Right hindlimb (tissue), 1 donor: ENCODE results near the gene TMEM258.

ENCODE experiments used
- DNase-seq: peaks from one replicate; pipeline ENCODE4 v3.0.0-alpha.2; 2018

TMEM258 gene

GRCh38 chr11:61794579-61794978 lies 2.2 kb upstream of the TMEM258 start:
- DNase-seq: no peak

DNA sequence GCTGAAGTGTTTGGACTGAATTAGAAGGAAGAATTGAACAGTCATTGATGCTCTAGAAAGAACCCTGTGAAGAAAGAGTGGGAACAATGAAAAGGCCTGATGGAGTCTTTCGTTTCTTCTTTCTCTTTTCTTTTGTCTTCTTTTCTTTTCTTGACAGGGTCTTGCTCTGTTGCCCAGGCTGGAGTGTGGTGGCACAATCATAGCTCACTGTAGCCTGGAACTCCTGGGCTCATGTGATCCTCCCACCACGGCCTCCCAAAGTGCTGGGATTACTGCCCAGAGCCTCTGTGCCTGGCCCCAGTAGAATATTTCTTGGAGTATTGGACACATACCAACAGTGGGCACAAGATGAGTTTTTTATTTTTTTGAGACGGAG lies 1.4 kb upstream of the TMEM258 start:
- DNase-seq: no peak

- DNase-seq: no peak
Observed at GRCh38 chr11:61793083-61793828, 857 bp upstream of the TMEM258 start.

- DNase-seq: peak; percentile 85
Observed at GRCh38 chr11:61791737-61792309, 576 bp downstream of the TMEM258 start.

DNA sequence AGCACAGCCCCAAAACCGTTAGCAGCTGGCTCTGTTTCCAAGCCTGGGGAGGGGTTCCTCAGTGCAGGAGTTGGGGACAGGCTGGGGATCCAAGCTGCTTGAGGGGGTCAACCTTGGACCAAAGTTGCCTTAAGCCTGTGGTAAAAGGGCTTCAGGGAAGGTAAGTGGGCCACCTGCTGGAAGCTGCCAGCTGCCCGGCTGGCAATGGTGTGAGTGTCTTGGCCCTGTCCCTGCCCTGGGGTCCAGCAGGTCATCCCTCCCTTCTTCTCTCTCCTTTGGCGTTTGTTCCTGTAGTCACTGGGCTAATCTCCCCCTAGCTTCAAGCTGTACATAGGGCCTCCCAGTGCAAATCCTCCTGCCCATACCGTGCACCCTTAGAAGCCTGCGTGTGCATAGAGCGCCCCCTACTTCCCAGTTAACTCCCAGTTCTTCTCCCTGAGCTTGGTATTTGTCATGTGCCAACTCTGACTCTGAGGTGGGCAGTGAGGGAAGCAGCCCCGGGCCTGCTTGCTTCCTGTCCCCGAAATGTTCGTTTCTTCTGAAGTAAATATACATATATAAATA lies 4.4 kb downstream of the TMEM258 start:
- DNase-seq: no peak

- no peak for DNase-seq
Observed at GRCh38 chr11:61785837-61786402, 6.5 kb downstream of the TMEM258 start.

GRCh38 chr11:61784506-61784805 lies 7.9 kb downstream of the TMEM258 start:
- DNase-seq: no peak

GRCh38 chr11:61783717-61784505 lies 8.5 kb downstream of the TMEM258 start:
- no peak for DNase-seq

- DNase-seq: no peak
Observed at GRCh38 chr11:61782841-61783240, 9.6 kb downstream of the TMEM258 start.

- no peak for DNase-seq
Observed at GRCh38 chr11:61782299-61782698, 10.1 kb downstream of the TMEM258 start.

GRCh38 chr11:61781585-61781984 lies 10.8 kb downstream of the TMEM258 start:
- no peak for DNase-seq

DNA sequence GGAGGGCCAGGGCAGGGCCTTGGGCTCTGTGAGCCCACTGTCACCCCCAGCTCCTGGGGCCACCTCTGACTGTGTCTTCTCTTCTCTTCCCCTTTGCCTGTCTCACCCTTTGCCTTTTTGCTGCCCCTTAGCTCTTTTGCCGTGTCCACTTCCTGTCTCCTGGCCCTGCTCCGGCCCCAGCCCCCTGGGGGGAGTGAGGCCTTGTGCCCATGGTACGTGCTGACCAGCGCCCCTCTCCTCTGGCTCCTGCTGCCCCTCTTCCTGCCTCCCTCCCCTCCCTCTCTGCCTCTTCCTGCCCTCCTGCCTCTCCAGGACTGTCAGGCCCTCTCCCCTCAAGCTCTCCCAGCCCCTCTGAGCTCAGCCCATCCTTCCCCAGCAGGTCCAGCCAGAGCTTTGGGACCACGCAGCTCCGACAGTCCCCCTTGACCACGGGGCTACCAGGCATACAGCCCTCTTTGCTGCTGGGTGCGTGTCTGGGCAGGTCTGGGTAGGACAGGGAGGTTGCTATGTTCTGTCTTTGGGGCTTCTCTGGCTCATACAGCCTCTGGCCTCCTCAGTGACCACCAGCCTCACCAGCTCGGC lies 11.7 kb downstream of the TMEM258 start:
- no peak for DNase-seq

DNA sequence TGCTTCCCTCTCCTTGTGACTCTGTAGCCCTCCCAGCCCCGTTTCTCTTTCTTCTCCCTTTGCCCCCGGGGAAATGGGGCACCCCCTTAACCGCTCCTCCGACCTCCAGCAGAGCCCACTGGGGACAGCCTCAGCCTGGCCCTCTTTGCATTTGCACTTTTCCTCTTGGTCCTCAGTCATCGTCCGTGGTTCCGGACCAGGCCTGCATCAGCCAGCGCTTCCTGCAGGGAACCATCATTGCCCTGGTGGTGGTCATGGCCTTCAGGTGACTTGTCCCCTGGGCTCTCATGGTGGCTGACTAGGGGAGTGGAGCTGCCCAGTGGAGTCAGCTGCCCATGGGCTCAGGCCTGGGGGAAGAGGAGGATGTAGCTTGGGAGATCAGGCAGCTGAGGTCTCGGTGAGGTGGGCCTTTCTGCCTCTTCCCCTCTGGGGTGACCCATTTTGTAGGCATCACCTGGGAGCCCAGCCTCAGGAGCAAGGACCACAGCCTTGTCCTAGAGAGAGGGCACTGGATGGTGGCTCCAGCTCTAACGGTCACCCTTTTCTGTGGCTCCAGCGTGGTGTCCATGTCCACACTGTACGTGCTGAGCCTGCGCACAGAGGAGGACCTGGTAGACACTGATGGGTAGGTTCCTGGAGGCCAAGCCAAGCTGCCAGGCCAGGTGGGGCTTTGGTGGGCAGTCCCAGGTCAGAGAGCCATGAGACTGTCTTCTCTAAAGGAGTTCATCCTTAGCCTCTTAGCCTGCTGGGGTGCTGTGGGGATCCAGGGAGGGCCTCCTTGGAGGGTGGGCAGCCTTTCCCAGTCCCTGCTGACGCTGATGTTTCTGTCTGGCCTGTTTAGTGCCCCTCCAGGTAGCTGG lies 12.5 kb downstream of the TMEM258 start:
- DNase-seq: no peak

DNA sequence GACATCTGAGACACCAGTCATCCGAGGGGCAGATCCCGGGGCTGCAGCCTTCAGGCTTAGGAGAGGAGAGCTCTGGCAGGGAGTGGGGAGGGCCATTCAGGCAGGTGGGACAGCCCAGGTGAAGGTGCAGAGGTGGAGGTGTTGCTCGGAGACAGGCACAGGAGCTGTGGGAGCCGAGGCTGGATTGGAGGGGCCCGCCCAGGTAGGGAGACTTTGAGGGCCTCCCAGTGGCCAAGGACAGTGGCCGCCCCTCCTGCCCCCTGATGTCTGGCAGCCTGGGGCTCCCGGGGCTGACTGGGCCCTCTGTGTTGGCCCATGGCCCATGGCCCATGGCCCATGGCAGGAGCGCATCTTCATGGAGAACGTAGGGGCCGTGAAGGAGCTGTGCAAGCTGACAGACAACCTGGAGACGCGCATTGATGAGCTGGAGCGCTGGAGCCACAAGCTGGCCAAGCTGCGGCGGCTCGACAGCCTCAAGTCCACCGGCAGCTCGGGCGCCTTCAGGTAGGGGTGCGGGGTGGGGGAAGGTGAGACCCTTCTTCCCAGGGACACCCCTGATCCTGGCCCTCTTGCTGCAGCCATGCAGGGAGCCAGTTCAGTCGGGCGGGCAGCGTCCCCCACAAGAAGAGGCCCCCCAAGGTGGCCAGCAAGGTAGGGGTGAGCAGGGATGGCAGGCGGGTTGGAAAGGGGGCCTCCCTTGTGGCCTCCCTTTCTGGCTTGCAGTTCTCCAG lies 13.3 kb downstream of the TMEM258 start:
- no peak for DNase-seq

DNA sequence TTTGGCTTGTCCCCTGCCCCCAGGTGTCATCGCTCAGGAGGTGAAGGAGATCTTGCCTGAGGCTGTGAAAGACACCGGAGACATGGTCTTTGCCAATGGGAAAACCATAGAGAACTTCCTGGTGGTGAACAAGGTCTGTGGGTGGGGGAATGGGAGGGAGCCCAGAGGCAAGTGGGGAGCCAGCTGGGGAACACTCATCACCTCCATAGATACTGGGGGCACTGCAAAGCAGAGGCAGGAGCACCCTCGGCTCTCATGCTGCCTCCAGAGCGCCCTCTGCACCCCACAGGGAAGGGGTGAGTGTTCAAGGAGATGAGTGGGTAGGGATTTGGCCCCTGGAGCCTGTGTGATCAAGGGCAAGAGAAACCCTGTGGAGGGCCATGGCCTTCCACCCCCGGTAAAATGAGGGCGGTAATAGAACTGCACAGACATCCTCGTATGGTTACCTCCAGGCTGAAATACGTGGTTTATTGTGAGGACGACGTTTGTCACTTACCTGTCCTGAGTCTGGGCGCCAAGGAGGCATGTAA lies 14.0 kb downstream of the TMEM258 start:
- DNase-seq: no peak

DNA sequence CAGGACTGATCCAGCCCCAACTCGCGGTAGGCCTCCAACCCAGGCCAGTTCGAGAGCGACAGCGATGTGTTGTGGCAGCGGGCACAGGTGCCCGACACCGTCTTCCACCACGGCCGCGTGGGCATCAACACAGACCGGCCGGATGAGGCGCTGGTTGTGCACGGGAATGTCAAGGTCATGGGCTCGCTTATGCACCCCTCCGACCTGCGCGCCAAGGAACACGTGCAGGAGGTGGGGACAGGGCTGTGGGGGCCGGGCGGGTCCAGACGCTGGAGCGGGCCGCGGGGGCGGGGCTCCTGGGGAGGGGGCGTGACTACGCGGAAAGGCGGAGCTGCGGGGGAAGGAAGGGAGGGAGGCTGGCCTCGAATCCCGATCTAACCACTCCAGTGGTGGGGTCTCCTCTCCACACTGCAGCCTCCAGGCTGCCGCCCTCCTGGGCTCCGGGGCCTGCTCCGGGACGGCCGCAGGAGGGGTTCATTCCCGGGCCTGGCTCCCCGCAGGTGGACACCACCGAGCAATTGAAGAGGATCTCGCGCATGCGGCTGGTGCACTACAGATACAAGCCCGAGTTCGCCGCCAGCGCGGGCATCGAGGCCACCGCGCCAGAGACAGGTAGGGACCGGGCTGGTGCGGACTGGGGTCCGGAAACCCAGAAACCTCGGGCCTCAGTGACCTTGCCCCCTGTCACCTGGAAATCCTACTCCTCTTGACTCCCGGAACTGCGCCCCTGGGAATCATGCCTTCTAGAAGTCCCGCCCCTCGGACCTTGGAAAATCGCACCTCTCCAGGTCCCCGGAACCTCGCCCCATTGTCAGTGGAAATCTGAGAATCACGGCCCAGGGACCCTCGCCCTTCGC lies 14.9 kb downstream of the TMEM258 start:
- peak; percentile 64 for DNase-seq

DNA sequence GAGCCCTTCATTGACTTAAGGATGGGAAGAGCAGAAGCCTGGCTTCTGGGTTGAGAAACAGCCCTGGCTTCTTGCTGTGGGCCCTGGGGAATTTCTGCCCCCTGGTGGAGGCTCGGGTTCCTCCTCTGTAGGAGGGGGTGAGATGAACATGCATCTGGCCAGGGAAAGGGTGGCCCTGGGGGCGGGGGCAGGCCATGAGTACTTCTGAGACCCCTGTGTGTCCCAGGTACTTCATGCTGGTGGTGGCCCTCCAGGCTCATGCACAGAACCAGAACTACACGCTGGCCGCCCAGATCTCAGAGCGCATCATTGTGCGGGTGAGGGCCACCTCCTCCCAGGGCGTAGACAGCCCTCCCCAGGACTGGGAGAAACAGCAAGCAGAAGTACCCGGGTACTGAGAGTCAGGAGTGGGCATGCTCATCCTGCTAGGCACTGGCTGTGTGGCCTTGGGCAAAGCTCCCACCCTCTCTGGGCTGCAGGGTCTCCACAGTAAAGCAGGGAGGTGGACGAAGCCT lies 15.8 kb downstream of the TMEM258 start:
- no peak for DNase-seq

DNA sequence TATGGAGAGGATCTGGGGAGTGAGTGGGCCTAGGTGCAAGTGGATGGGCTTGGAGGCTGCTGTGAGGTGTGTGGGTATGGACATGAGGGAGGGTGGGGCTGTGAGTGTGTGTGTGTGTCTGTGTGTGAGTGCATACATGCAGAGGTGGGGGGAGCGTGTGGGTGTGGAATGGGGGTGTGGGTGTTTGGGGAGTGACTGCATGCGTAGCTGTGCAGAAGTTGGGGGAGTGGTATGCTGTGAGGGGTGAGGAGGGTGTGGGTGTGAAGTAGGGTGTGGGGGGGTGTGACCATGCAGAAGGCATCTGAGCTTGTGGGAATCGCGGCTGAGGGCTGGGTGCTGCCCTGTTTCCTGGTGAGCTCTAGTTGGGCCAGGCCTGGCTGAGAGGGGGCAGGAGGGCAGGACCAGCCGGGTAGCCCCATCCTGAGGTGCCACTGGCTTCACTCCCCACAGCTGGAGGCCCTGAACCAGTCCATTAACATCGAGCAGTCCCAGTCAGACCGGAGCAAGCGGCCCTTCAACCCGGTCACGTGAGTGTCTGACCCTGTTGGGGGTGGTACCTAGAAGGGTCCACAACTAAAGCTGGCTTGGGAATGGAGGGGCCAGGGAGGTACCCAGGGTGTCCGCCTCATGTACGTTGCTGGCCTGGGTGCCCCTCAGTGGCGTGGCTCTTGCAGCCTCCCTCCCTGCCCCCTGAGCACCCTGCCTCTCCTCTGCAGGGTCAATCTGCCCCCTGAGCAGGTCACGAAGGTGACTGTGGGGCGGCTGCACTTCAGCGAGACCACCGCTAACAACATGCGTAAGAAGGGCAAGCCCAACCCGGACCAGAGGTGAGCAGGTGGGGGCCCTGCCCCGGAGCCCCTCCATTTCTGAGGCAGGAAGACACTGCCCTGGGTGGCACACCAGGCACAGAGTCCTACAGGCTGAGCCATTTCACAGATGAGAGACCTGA lies 16.5 kb downstream of the TMEM258 start:
- DNase-seq: no peak

DNA sequence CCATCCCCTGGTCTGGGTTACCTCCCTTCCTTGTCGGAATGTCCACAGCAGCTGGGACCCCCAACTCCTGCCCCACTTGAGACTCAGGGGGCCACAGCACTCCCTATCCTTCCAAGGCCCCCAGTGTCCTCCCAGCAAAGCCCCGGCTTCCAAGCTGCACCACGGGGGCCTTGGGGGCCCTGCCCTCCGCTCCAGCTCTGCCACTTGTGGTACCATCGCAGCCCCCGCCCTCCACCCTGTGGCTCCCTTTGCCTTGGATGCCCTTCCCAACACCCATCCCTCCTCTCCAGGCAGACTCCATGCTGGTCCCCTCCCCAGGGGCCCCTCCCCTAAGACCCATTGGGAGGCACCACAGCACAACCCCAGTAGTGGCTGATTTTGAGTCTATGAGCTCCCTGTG lies 17.3 kb downstream of the TMEM258 start:
- DNase-seq: no peak
